CD4-positive, CD25-positive, alpha-beta regulatory T cell (primary cell): ENCODE data around the gene ATAT1. TPM values are rescaled to one million over a fixed set of nuclear protein-coding genes. Genes with fewer than 3 reads are reported as not detected.

Experiments used
- ATAC-seq, 2 donors: fragments of 150-1000 bp; cut with Tn5 transposase; one replicate each; pipeline ENCODE4 v1.10.0; 2021; ENCODE audit warnings: low read depth in 2 of 2, moderate number of reproducible peaks in 2 of 2, moderate library complexity in 1 of 2
- DNase-seq, 3 donors: peaks; one replicate each; pipeline versions ENCODE4 v3.0.0 to v3.0.0-alpha.2; 2012 to 2022; ENCODE audit warnings: mixed read lengths in 1 of 3
- H3K27ac ChIP-seq: one replicate; pipeline ENCODE4 v1.7.0; 2013; ENCODE audit warnings: mild to moderate bottlenecking, low read length; ENCODE audit not compliant: insufficient read depth, poor library complexity, severe bottlenecking
- H3K27me3 ChIP-seq: one replicate; pipeline ENCODE4 v1.7.0; 2013; ENCODE audit warnings: low read length; ENCODE audit not compliant: control insufficient read depth, insufficient read depth
- H3K36me3 ChIP-seq: one replicate; pipeline ENCODE4 v1.7.0; 2013; ENCODE audit warnings: mild to moderate bottlenecking, low read length, moderate library complexity; ENCODE audit not compliant: control insufficient read depth, insufficient read depth
- H3K4me1 ChIP-seq: 2 replicates; pipeline ENCODE4 v1.7.0; 2013; ENCODE audit warnings: mild to moderate bottlenecking, low read length; ENCODE audit not compliant: insufficient read depth, control insufficient read depth, poor library complexity, severe bottlenecking
- H3K4me3 ChIP-seq: one replicate; pipeline ENCODE4 v1.7.0; 2013; ENCODE audit warnings: low read depth, mild to moderate bottlenecking, low read length, moderate library complexity
- H3K9me3 ChIP-seq, 2 experiments: 1 replicate in 1 of 2; 2 replicates in 1 of 2; pipeline ENCODE4 v1.7.0; 2013; ENCODE audit warnings: low read length in 2 of 2, mild to moderate bottlenecking in 1 of 2, moderate library complexity in 1 of 2; ENCODE audit not compliant: control insufficient read depth in 2 of 2
- H3K27ac Mint-ChIP-seq, 3 donors: one replicate each; pipeline ENCODE4 v1.8.0; 2020 to 2022; ENCODE audit warnings: mild to moderate bottlenecking in 3 of 3, mixed read lengths in 3 of 3, moderate library complexity in 2 of 3
- H3K27me3 Mint-ChIP-seq: one replicate; pipeline ENCODE4 v1.8.0; 2022; ENCODE audit warnings: mild to moderate bottlenecking, mixed read lengths
- H3K36me3 Mint-ChIP-seq: one replicate; pipeline ENCODE4 v1.8.0; 2020; ENCODE audit warnings: mixed read lengths
- H3K4me1 Mint-ChIP-seq, 4 donors: one replicate each; pipeline ENCODE4 v1.8.0; 2020 to 2022; ENCODE audit warnings: mixed read lengths in 4 of 4, mild to moderate bottlenecking in 1 of 4
- H3K4me3 Mint-ChIP-seq, 4 donors: one replicate each; pipeline ENCODE4 v1.8.0; 2020 to 2022; ENCODE audit warnings: mild to moderate bottlenecking in 4 of 4, mixed read lengths in 4 of 4, moderate library complexity in 3 of 4
- H3K9me3 Mint-ChIP-seq, 7 donors: one replicate each; pipeline ENCODE4 v1.8.0; 2020 to 2022; ENCODE audit warnings: mixed read lengths in 7 of 7, mild to moderate bottlenecking in 3 of 7, moderate library complexity in 2 of 7
- polyA plus RNA-seq, 4 donors: library from polyadenylated mRNA; unstranded; fragments of 300-500 nt; fragmentation: Illumina TruSeq; gene quantifications; one replicate each; pipeline ENCODE4 v1.2.3, GENCODE V29; 2021
- total RNA-seq: library from RNA; stranded (reverse); gene quantifications from one replicate; pipeline ENCODE4 v1.2.3, GENCODE V29; 2022

The ATAT1 gene
- total and polyA plus RNA-seq, 5 donors from 2014 or later: 0.27 to 7.2 (median 0.62) TPM

- Histone ChIP-seq H3K36me3 (peaks cover 26% of the 10 kb centered on the region), H3K27ac (peak overlapping the region; percentile 98), H3K4me3 (peak overlapping the region; percentile 100), H3K27me3 (no peaks in the 10 kb centered on the region), H3K9me3 (no peaks in the 10 kb centered on the region), H3K4me1 (peaks cover 53% of the 10 kb centered on the region)
- peak; percentile 60 to 65 for ATAC-seq
- peaks cover 18% of the 10 kb centered on the region for H3K27me3 Mint-ChIP-seq
- peak overlapping the region; percentile 100 for H3K27ac Mint-ChIP-seq
- H3K9me3 Mint-ChIP-seq: peaks cover 0 to 3% (median 0%) of the 10 kb centered on the region in 7 donors
- peaks cover 42% of the 10 kb centered on the region for H3K36me3 Mint-ChIP-seq
- peak; percentile 85 to 99 (median 94) for DNase-seq
- peaks cover 30 to 61% (median 51%) of the 10 kb centered on the region in 4 donors for H3K4me1 Mint-ChIP-seq
- H3K4me3 Mint-ChIP-seq: peak overlapping the region; percentile 96 to 100 (median 97)
These were observed 11.8 kb upstream of the ATAT1 start for GRCh38 chr6:30614843-30615218.

GRCh38 chr6:30615219-30615957 is 11.3 kb upstream of the ATAT1 start:
- peaks cover 18% of the 10 kb centered on the region for H3K27me3 Mint-ChIP-seq

GRCh38 chr6:30615958-30616810 is 10.5 kb upstream of the ATAT1 start:
- no peaks in the 10 kb centered on the region for H3K9me3 ChIP-seq
- Mint-ChIP-seq H3K4me1 (peaks cover 23 to 48% (median 39%) of the 10 kb centered on the region in 4 donors), H3K27ac (peak overlapping the region; percentile 100), H3K4me3 (peak overlapping the region; percentile 96 to 100 (median 97)), H3K27me3 (peaks cover 18% of the 10 kb centered on the region), H3K9me3 (peaks cover 0 to 3% (median 0%) of the 10 kb centered on the region in 7 donors), H3K36me3 (peaks cover 42% of the 10 kb centered on the region)
- H3K4me1 ChIP-seq: peaks cover 44% of the 10 kb centered on the region
- peaks cover 34% of the 10 kb centered on the region for H3K36me3 ChIP-seq
- ATAC-seq (no peak), DNase-seq (peak in 2 of 3 donors; percentile 64 to 69)
- H3K4me3 ChIP-seq: peak overlapping the region; percentile 100
- no peaks in the 10 kb centered on the region for H3K27me3 ChIP-seq
- H3K27ac ChIP-seq: peak overlapping the region; percentile 98

More at GRCh38 chr6:30615219-30615957, 11.3 kb upstream of the ATAT1 start:
- H3K27ac ChIP-seq: peak overlapping the region; percentile 98
- peaks cover 29% of the 10 kb centered on the region for H3K36me3 ChIP-seq
- Mint-ChIP-seq H3K9me3 (peaks cover 0 to 3% (median 0%) of the 10 kb centered on the region in 7 donors), H3K4me1 (peaks cover 25 to 56% (median 45%) of the 10 kb centered on the region in 4 donors), H3K27ac (peak overlapping the region; percentile 100), H3K36me3 (peaks cover 42% of the 10 kb centered on the region), H3K4me3 (peak overlapping the region; percentile 96 to 100 (median 97))
- DNase-seq: peak in 1 of 3 donors; percentile 70
- peak overlapping the region; percentile 100 for H3K4me3 ChIP-seq
- ATAC-seq: no peak
- H3K4me1 ChIP-seq: peaks cover 47% of the 10 kb centered on the region
- no peaks in the 10 kb centered on the region for H3K27me3 ChIP-seq
- no peaks in the 10 kb centered on the region for H3K9me3 ChIP-seq

GRCh38 chr6:30616811-30617564 is 9.7 kb upstream of the ATAT1 start, which contains the start of gene PPP1R10:
Gene PPP1R10 (minus strand): TSS chr6:30617243. CDS start chr6:30609944, 7,299 bp downstream.
- ATAC-seq (peak; percentile 76 to 80), DNase-seq (peak; percentile 99 to 100 (median 100))
- H3K27me3 Mint-ChIP-seq: peaks cover 18% of the 10 kb centered on the region
- Histone ChIP-seq H3K4me1 (peaks cover 38% of the 10 kb centered on the region), H3K27me3 (no peaks in the 10 kb centered on the region), H3K27ac (peak within 1 kb of the TSS; percentile 98), H3K4me3 (peak within 1 kb of the TSS; percentile 100), H3K9me3 (no peaks in the 10 kb centered on the region), H3K36me3 (peaks cover 39% of the 10 kb centered on the region)
- H3K4me1 Mint-ChIP-seq: peaks cover 15 to 43% (median 32%) of the 10 kb centered on the region in 4 donors
- peak within 1 kb of the TSS; percentile 100 for H3K27ac Mint-ChIP-seq
- peaks cover 37% of the 10 kb centered on the region for H3K36me3 Mint-ChIP-seq
- peak within 1 kb of the TSS; percentile 96 to 100 (median 97) for H3K4me3 Mint-ChIP-seq
- peaks cover 0 to 3% (median 0%) of the 10 kb centered on the region in 7 donors for H3K9me3 Mint-ChIP-seq

- Histone ChIP-seq H3K27ac (peak within 1 kb of the TSS; percentile 98), H3K9me3 (no peaks in the 10 kb centered on the region), H3K27me3 (no peaks in the 10 kb centered on the region), H3K36me3 (peaks cover 44% of the 10 kb centered on the region), H3K4me1 (peaks cover 37% of the 10 kb centered on the region), H3K4me3 (peak within 1 kb of the TSS; percentile 100)
- DNase-seq: peak; percentile 98 to 99 (median 99)
- ATAC-seq: peak; percentile 76 to 77
- Mint-ChIP-seq H3K27ac (peak within 1 kb of the TSS; percentile 100), H3K27me3 (peaks cover 18% of the 10 kb centered on the region), H3K4me1 (peaks cover 13 to 40% (median 27%) of the 10 kb centered on the region in 4 donors), H3K9me3 (peaks cover 0 to 3% (median 0%) of the 10 kb centered on the region in 7 donors), H3K36me3 (peaks cover 35% of the 10 kb centered on the region), H3K4me3 (peak within 1 kb of the TSS; percentile 96 to 100 (median 97))
These were observed 9.0 kb upstream of the ATAT1 start, which contains the start of gene MRPS18B for GRCh38 chr6:30617565-30618269. Gene MRPS18B (plus strand): TSS chr6:30617840. CDS start chr6:30617866, 26 bp downstream.

- Histone ChIP-seq H3K9me3 (no peaks in the 10 kb centered on the region), H3K27ac (peak overlapping the region; percentile 98), H3K4me1 (peaks cover 31% of the 10 kb centered on the region), H3K36me3 (peaks cover 50% of the 10 kb centered on the region), H3K4me3 (peak overlapping the region; percentile 98), H3K27me3 (no peaks in the 10 kb centered on the region)
- H3K36me3 Mint-ChIP-seq: peaks cover 34% of the 10 kb centered on the region
- peak overlapping the region; percentile 96 to 100 (median 97) for H3K4me3 Mint-ChIP-seq
- DNase-seq (no peak), ATAC-seq (no peak)
- peaks cover 13 to 34% (median 22%) of the 10 kb centered on the region in 4 donors for H3K4me1 Mint-ChIP-seq
- peaks cover 0 to 3% (median 0%) of the 10 kb centered on the region in 7 donors for H3K9me3 Mint-ChIP-seq
- peaks cover 18% of the 10 kb centered on the region for H3K27me3 Mint-ChIP-seq
- H3K27ac Mint-ChIP-seq: peak overlapping the region; percentile 100
These were observed 8.3 kb upstream of the ATAT1 start for GRCh38 chr6:30618270-30618797.
